ENCODE results near the gene SLC39A2.

SLC39A2 gene

DNA sequence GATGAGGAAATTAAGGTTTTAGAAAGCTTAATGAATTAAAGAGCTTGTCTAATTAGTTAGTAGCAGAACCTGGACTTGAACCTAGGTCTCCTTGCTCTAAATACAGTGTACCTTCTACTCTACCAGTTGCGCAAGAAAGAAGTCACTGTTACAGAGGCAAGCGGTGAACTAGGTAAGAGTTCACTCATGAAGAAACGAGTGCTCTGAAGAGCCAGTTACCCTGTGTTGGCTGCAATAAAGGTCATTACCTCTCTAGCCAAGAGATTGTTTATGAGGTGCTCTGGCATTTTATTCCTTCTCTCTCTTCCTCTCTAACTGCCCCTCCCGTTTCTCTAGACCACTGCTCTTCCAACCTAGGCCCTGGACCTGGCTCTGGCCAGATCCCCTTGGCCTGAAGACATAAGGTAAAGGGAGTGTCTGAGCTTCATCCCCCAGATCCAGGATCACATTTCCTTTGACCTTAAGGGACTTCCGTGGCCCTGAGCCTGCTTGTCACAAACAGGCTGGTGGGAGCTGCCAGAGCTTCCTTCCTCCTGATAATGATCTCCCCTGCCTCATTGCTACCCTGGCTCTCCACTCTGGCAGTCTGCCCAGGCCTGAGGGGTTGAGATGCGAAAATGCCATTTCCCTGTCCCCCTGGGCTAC, 45.0 kb downstream of the SLC39A2 start:
- ATAC-seq = no peak
- DNase-seq = no peak

DNA sequence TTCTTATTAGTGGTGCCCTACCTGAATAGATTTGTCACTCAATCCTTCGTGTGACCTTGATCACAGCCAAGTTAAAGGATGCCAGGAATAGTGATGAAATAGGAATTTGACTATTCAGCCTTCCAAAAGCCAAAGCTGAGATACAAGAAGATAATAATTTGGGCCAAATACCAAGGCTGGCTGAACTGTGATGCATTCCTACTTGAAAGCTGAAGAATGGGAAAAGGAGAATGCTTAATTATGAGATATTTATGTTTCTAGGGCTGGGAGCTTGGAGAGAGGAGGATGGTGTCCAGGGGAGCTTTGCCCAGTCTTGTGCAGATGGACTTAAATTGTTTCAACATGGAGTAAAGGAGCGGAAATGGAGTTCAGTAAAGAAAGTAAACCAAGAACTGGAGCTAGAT, 48.3 kb downstream of the SLC39A2 start:
- ATAC-seq = no peak
- no peak for DNase-seq

DNA sequence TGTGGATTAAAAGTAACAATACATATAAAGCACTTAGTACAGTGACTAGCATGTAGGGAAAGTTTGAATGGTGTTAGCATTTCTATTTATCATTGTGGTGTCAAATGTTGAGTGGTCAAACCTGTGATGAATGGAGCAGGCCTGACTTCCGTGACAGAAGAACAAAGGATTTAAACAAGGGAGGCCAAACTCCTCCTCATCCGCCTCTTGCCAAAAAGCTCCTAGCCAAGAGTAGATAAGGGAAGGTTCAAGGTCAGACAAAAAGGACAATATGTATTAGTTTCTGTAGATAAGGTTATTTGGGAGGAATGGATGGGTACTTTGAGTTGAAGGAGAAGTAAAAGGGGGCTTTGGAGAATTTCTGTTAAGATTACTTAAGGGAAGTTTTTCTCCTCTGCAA, 49.5 kb downstream of the SLC39A2 start:
- DNase-seq = no peak

DNA sequence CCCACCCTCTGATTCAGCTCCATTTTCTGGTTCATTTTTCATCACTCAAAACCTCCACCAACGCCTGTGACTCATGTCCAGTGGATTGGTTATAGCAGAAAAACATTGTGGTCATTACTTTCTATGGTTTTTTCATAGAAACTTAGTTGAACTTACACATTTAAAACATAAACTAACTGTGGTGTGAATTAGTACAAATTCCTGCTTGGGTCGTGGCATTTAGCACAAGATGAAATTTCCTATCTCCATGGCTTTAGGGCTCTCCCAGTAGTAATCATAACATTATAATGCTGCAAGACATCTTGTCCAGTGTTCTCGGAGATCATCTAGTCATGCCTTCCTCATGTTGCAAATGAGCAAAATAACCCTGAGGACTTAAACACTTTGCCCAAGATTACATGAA, 50.2 kb downstream of the SLC39A2 start:
- DNase-seq (no peak), ATAC-seq (no peak)

More for the DNA sequence above, 49.5 kb downstream of the SLC39A2 start:
- no peak for ATAC-seq

DNA sequence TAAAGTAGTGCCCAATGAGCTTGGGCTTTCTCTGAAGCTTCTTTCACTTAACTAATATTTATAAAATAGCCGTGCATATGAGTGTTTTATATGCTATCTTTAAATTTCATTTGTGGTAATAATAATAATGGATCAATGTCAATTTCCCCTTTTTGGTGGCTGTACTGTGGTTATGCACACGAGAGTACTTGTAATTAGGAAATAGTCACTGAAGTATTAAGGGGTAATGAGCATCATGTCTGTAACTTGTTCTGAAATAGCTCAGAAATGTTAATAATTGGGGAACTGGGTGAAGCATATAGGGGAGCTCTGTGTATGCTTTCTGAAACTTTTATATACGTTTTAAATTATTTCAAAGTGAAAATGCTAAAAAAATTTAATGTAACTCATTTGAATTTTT, 51.5 kb downstream of the SLC39A2 start:
- DNase-seq (no peak), ATAC-seq (no peak)

Data from stimulated activated naive CD8-positive, alpha-beta T cell treated with anti-CD3 and anti-CD28 coated beads, Interleukin-15, Interleukin-2, amounts not matched to agents 100 U/mL and 50 U/mL, for 24 hours (primary cell).